Upper lobe of right lung (tissue), 1 donor: ENCODE measurements around the gene SPRN. TPM values are rescaled to one million over a fixed set of nuclear protein-coding genes. Genes with fewer than 3 reads are reported as not detected.

Experiments
- ATAC-seq: fragments of 200-7000 bp; cut with Tn5 transposase; one replicate; pipeline ENCODE4 v1.9.1; 2020; ENCODE audit warnings: mild to moderate bottlenecking, moderate library complexity
- DNase-seq: peaks from one replicate; pipeline ENCODE4 v3.0.0-alpha.2; 2020
- H3K27ac ChIP-seq: fragments of 200-600 bp; one replicate; pipeline ENCODE4 v1.8.0; 2022
- H3K27me3 ChIP-seq: fragments of 200-600 bp; one replicate; pipeline ENCODE4 v1.8.0; 2022; ENCODE audit warnings: mild to moderate bottlenecking
- H3K36me3 ChIP-seq: fragments of 200-600 bp; one replicate; pipeline ENCODE4 v1.8.0; 2022
- H3K4me1 ChIP-seq: fragments of 200-600 bp; one replicate; pipeline ENCODE4 v1.8.0; 2022
- H3K4me3 ChIP-seq: fragments of 200-600 bp; one replicate; pipeline ENCODE4 v1.8.0; 2022; ENCODE audit warnings: mild to moderate bottlenecking
- H3K9me3 ChIP-seq: fragments of 200-600 bp; one replicate; pipeline ENCODE4 v1.8.0; 2022
- CTCF ChIP-seq: fragments of 200-600 bp; IDR thresholded peaks from one replicate; pipeline ENCODE4 v1.8.0; 2022; ENCODE audit warnings: antibody characterized with exemption
- intact Hi-C: fragments of 100-400 bp; cut with DNase I; formaldehyde crosslinking; loops from one replicate; pipeline ENCODE4 v1.11.0; 2022
- total RNA-seq: library from RNA; stranded (reverse); fragmentation: NEBNext Ultra II Directional; extraction: Animal tissue kit (Norgen Biotek cat#: 25700); gene quantifications from one replicate; pipeline ENCODE4 v1.2.1, GENCODE V29; 2021
- donor health status: DM: no; HTN: yes; CAD: no; lungs with severe emphysema.

The SPRN gene
- total RNA-seq, 1 donor from 2014 or later: not detected

GRCh38 chr10:133458021-133458709 lies 33.7 kb upstream of the SPRN start:
- H3K4me3 ChIP-seq: no peak overlapping the region
- no peaks in the 10 kb centered on the region for H3K9me3 ChIP-seq
- ATAC-seq (no peak), DNase-seq (no peak)
- TF ChIP-seq CTCF: no peak
- H3K36me3 ChIP-seq: no peaks in the 10 kb centered on the region
- intact Hi-C loops: no loop called here
- no peak overlapping the region for H3K27ac ChIP-seq
- H3K4me1 ChIP-seq: no peaks in the 10 kb centered on the region
- H3K27me3 ChIP-seq: no peaks in the 10 kb centered on the region

- Histone ChIP-seq H3K36me3 (no peaks in the 10 kb centered on the region), H3K4me3 (no peak overlapping the region), H3K27ac (no peak overlapping the region), H3K9me3 (no peaks in the 10 kb centered on the region), H3K27me3 (no peaks in the 10 kb centered on the region), H3K4me1 (no peaks in the 10 kb centered on the region)
- ATAC-seq (no peak), DNase-seq (no peak)
- no peak for TF ChIP-seq CTCF
- intact Hi-C loops: no loop called here
These were observed 32.8 kb upstream of the SPRN start for GRCh38 chr10:133457100-133457841.

GRCh38 chr10:133456041-133456951 lies 31.9 kb upstream of the SPRN start:
- intact Hi-C loops: no loop called here
- Histone ChIP-seq H3K4me3 (no peak overlapping the region), H3K36me3 (no peaks in the 10 kb centered on the region), H3K27ac (no peak overlapping the region), H3K4me1 (no peaks in the 10 kb centered on the region), H3K9me3 (no peaks in the 10 kb centered on the region), H3K27me3 (no peaks in the 10 kb centered on the region)
- ATAC-seq: no peak
- no peak for TF ChIP-seq CTCF
- DNase-seq: no peak

DNA sequence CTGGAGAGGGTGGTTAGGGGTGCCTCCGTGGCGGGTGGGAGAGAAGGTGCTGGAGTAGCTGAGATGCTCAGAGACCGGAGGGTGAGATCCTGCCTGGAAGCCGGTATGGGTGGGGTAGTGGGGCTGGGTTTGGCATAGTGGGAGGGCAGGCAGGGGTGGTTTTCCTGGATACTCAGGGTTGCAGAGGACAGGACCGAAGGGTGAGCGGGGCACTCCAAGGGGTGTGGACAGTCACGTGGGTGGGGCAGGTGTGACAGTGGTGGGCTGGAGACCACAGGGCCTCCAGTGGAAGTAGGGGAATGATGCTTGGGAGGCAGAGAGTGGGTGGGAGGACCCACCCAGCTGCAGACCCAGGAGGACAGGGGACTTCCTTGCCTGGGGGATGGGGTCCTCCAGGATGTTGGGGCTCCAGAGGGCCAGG lies 31.2 kb upstream of the SPRN start:
- no peak for TF ChIP-seq CTCF
- no peak for DNase-seq
- intact Hi-C loops: no loop called here
- Histone ChIP-seq H3K9me3 (no peaks in the 10 kb centered on the region), H3K4me1 (no peaks in the 10 kb centered on the region), H3K27ac (no peak overlapping the region), H3K27me3 (no peaks in the 10 kb centered on the region), H3K36me3 (no peaks in the 10 kb centered on the region), H3K4me3 (no peak overlapping the region)
- no peak for ATAC-seq

GRCh38 chr10:133455196-133455595 lies 30.8 kb upstream of the SPRN start:
- DNase-seq: no peak
- Histone ChIP-seq H3K36me3 (no peaks in the 10 kb centered on the region), H3K4me1 (no peaks in the 10 kb centered on the region), H3K27ac (no peak overlapping the region), H3K9me3 (no peaks in the 10 kb centered on the region), H3K27me3 (no peaks in the 10 kb centered on the region), H3K4me3 (no peak overlapping the region)
- intact Hi-C loops: no loop called here
- TF ChIP-seq CTCF: no peak
- ATAC-seq: no peak
